ENCODE data around the gene TNRC6C.

Gene TNRC6C

GRCh38 chr17:78154903-78155811 is 196.7 kb downstream of the TNRC6C start:
- no peak for TF ChIP-seq CTCF (IDR thresholded peaks at IDR 0.05; ENCODE audit: low read depth, low read length)
- no peak for DNase-seq (ENCODE audit: extremely low read depth, low read depth)
